Upper lobe of left lung (tissue), 6 donors: ENCODE results near the gene USP47. TPM values are rescaled to one million over a fixed set of nuclear protein-coding genes. Genes with fewer than 3 reads are reported as not detected.
A peak's percentile ranks its signal among the peaks of the same experiment; 100 is the strongest.

ENCODE experiments used
- ATAC-seq, 2 donors: fragments of 200-7000 bp; cut with Tn5 transposase; one replicate each; pipeline ENCODE4 v1.9.1; 2022; ENCODE audit warnings: mild to moderate bottlenecking in 2 of 2, moderate library complexity in 2 of 2; ENCODE audit not compliant: low FRiP score in 2 of 2
- DNase-seq, 2 donors: peaks; one replicate each; pipeline ENCODE4 v3.0.0-alpha.2; 2019 to 2020
- H3K27ac ChIP-seq, 4 donors: fragments of 200-600 bp; sonication (generic); one replicate each; pipeline ENCODE4 v1.5.1; 2016 to 2019
- H3K27me3 ChIP-seq, 4 donors: fragments of 200-600 bp; sonication (generic); one replicate each; pipeline ENCODE4 v1.5.1; 2017 to 2019
- H3K36me3 ChIP-seq, 4 donors: fragments of 200-600 bp; sonication (generic); one replicate each; pipeline ENCODE4 v1.5.1; 2016 to 2019
- H3K4me1 ChIP-seq, 4 donors: fragments of 200-600 bp; sonication (generic); one replicate each; pipeline ENCODE4 v1.5.1; 2018 to 2019
- H3K4me3 ChIP-seq, 4 donors: fragments of 200-600 bp; sonication (generic); one replicate each; pipeline ENCODE4 v1.5.1; 2017 to 2019; ENCODE audit warnings: mild to moderate bottlenecking in 2 of 4, moderate library complexity in 1 of 4
- H3K9me3 ChIP-seq, 4 donors: fragments of 200-600 bp; sonication (generic); one replicate each; pipeline ENCODE4 v1.5.1; 2018 to 2019
- EP300 ChIP-seq, 4 donors: sonication (generic); formaldehyde crosslinking; IDR thresholded peaks; one replicate each; pipeline ENCODE4 v1.5.1; 2017; ENCODE audit warnings: antibody characterized with exemption in 4 of 4, control low read depth in 2 of 4
- POLR2A ChIP-seq, 4 donors: fragments of 450-650 bp; IDR thresholded peaks; one replicate each; pipeline ENCODE4 v1.5.1; 2016 to 2017; ENCODE audit warnings: antibody characterized with exemption in 4 of 4, mild to moderate bottlenecking in 2 of 4
- POLR2AphosphoS5 ChIP-seq, 2 donors: sonication (generic); formaldehyde crosslinking; IDR thresholded peaks; one replicate each; pipeline ENCODE4 v1.5.1; 2017; ENCODE audit warnings: antibody characterized with exemption in 2 of 2
- WGBS, 2 donors: methylation state at CpG; one replicate each; pipeline ENCODE4 v1.1.5; 2017 to 2018; 5-methylcytosine and 5-hydroxymethylcytosine counted together
- total RNA-seq, 6 donors: library from RNA; depleted of rRNA in 4 of 6; stranded (reverse); fragments of >200 nt in 4 of 6; gene quantifications; one replicate each; pipeline versions ENCODE4 v1.1.0 to v1.2.1, GENCODE V29; 2016 to 2021
- TF ChIP-seq, protein P1 (sequence below), 6 experiments: fragments of 450-650 bp in 4 of 6; fragments of 200-600 bp in 2 of 6; sonication (generic) in 2 of 6; IDR thresholded peaks; one replicate each; pipeline ENCODE4 v1.5.1; 2016 to 2019; ENCODE audit warnings: antibody characterized with exemption in 6 of 6
- donor health status: DM: no; HTN: no; CAD: no; lungs with moderate emphysema.
- donor health status: DM: no; HTN: yes; CAD: no; lungs with severe emphysema.

USP47 gene
- total RNA-seq, 6 donors from 2014 or later, result 32.4 to 132 (median 79.0) TPM

DNA sequence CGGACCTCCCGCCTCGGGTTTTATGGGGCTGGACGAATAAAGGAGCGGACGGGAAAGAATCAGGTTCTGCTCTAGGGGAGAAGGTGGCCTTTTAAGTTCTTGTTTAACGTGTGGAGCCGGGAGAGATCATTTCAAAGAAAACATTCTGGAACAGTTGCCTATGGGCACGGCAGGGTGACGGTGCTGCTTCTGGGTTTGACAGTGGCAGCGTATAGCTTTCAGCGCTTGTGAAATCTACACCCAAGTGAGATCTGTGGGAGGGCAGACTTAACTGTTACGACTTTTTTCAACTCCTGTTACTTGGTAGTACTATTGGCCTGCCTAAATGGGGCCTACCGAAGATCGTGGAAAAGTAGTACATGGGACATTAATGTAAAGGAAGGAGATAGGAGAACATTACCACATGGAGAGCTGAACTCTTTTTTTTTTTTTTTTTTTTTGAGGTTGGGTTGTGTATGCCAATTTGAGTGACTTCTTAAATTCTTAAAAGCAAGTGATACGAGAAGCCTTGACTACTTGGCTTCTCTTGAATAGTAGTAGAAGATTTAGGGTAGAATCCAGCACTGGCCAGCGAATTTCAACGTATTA is 743 bp downstream of the USP47 start:
- no peaks in the 10 kb centered on the region for H3K27me3 ChIP-seq
- no peaks in the 10 kb centered on the region for H3K9me3 ChIP-seq
- no peaks in the 10 kb centered on the region for H3K36me3 ChIP-seq
- DNase-seq, result peak in 1 of 2 donors; percentile 73
- peak overlapping the region; percentile 95 to 100 (median 98) for H3K27ac ChIP-seq
- peak overlapping the region; percentile 62 to 86 (median 65) for H3K4me3 ChIP-seq
- ATAC-seq, result peak; percentile 82 to 85
- WGBS, 2 donors, result 0% methylated on average over 18 of the region's 18 CpGs
- TF ChIP-seq, protein P1, sequence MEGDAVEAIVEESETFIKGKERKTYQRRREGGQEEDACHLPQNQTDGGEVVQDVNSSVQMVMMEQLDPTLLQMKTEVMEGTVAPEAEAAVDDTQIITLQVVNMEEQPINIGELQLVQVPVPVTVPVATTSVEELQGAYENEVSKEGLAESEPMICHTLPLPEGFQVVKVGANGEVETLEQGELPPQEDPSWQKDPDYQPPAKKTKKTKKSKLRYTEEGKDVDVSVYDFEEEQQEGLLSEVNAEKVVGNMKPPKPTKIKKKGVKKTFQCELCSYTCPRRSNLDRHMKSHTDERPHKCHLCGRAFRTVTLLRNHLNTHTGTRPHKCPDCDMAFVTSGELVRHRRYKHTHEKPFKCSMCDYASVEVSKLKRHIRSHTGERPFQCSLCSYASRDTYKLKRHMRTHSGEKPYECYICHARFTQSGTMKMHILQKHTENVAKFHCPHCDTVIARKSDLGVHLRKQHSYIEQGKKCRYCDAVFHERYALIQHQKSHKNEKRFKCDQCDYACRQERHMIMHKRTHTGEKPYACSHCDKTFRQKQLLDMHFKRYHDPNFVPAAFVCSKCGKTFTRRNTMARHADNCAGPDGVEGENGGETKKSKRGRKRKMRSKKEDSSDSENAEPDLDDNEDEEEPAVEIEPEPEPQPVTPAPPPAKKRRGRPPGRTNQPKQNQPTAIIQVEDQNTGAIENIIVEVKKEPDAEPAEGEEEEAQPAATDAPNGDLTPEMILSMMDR (IDR thresholded peaks at IDR 0.05), result no peak
- TF ChIP-seq EP300 (IDR thresholded peaks at IDR 0.05), result peak in 1 of 4 donors; percentile 21
- peak in 3 of 4 donors; percentile 34 to 58 (median 47) for TF ChIP-seq POLR2A (IDR thresholded peaks at IDR 0.05)
- TF ChIP-seq POLR2AphosphoS5 (IDR thresholded peaks at IDR 0.05), result peak; percentile 33 to 70
- H3K4me1 ChIP-seq, result peaks cover 32 to 46% (median 38%) of the 10 kb centered on the region in 4 donors

DNA sequence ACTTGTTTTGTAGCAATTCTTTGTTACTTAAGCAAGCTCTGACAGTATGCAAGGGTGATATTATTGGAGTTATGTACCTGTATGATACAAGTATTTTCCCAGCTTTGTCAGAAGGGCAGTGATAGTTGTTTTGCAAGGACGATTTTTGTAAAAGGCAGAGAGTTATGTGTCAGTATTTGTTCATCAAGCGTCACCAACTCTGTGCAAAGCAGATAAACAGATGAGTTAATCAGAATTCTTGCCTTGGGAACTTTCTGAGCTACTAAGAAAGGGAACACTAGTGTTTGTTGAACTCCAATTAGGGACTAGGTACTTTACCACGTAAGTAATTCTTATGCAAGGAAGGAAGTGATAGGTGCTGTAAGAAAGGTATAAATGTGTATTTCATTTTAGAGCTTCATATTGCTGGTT is 1.4 kb downstream of the USP47 start:
- no peaks in the 10 kb centered on the region for H3K9me3 ChIP-seq
- peak overlapping the region; percentile 95 to 100 (median 98) for H3K27ac ChIP-seq
- peak overlapping the region in 3 of 4 donors; percentile 62 to 86 (median 66) for H3K4me3 ChIP-seq
- no peaks in the 10 kb centered on the region for H3K36me3 ChIP-seq
- peaks cover 32 to 53% (median 45%) of the 10 kb centered on the region in 4 donors for H3K4me1 ChIP-seq
- no peaks in the 10 kb centered on the region for H3K27me3 ChIP-seq
- TF ChIP-seq POLR2A (IDR thresholded peaks at IDR 0.05) (peak in 1 of 4 donors; percentile 38), EP300 (IDR thresholded peaks at IDR 0.05) (no peak), POLR2AphosphoS5 (IDR thresholded peaks at IDR 0.05) (peak in 1 of 2 donors; percentile 60)
- TF ChIP-seq, protein P1 (IDR thresholded peaks at IDR 0.05), result no peak
- WGBS, 2 donors, result 1 to 3% methylated on average over 3 of the region's 3 CpGs
- DNase-seq (no peak), ATAC-seq (no peak)

DNA sequence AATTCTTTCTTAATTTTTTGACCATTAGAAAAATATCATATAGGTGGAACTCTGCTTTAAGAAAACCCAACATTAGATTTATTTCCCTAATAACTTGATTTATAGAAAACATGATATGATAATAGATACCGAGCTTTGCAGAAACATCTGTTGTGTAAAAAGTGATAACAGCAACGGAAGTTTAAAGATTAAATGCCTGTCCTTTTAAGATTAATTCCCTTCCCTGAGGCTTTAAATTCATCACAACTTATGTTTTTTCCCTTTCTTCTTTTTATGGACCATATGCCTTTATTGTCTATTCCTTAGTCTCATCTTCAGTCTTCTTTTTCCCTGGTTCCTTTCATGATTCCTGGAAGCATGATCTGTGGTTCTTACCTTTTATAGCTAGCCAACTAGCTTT is 1.9 kb downstream of the USP47 start:
- WGBS, 2 donors, result 3% methylated on average over 2 of the region's 2 CpGs
- Histone ChIP-seq H3K36me3 (no peaks in the 10 kb centered on the region), H3K9me3 (no peaks in the 10 kb centered on the region), H3K27me3 (no peaks in the 10 kb centered on the region), H3K27ac (peak overlapping the region; percentile 95 to 100 (median 98)), H3K4me3 (peak overlapping the region in 3 of 4 donors; percentile 62 to 86 (median 66)), H3K4me1 (peaks cover 36 to 57% (median 49%) of the 10 kb centered on the region in 4 donors)
- TF ChIP-seq POLR2AphosphoS5 (IDR thresholded peaks at IDR 0.05) (no peak), EP300 (IDR thresholded peaks at IDR 0.05) (no peak), POLR2A (IDR thresholded peaks at IDR 0.05) (no peak)
- TF ChIP-seq, protein P1 (IDR thresholded peaks at IDR 0.05), result no peak
- DNase-seq (no peak), ATAC-seq (no peak)

DNA sequence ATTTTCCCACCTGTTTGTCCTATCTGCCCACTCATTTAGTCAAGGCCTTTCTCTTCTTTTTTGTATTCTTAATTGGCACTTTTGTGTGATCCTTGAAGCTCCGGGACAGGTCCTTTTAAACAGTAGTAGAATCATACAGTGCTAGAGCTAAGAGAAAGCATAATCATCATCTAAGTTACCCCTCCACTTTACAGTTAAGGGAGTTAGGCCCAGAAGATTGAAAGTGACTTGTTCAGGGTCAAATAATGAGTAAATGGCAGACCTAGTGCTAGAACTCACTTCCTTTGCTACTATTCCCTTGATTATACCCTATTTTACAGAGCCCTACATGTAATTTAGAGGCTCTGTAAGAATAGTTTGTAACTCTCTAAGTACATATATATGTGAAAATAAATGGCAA is 2.5 kb downstream of the USP47 start:
- peak overlapping the region in 3 of 4 donors; percentile 62 to 86 (median 66) for H3K4me3 ChIP-seq
- H3K27me3 ChIP-seq, result no peaks in the 10 kb centered on the region
- DNase-seq, result no peak
- no peak for ATAC-seq
- H3K36me3 ChIP-seq, result no peaks in the 10 kb centered on the region
- H3K27ac ChIP-seq, result peak overlapping the region; percentile 95 to 100 (median 98)
- no peaks in the 10 kb centered on the region for H3K9me3 ChIP-seq
- TF ChIP-seq EP300 (IDR thresholded peaks at IDR 0.05) (no peak), POLR2A (IDR thresholded peaks at IDR 0.05) (no peak), POLR2AphosphoS5 (IDR thresholded peaks at IDR 0.05) (no peak)
- TF ChIP-seq, protein P1 (IDR thresholded peaks at IDR 0.05), result no peak
- 47 to 55% methylated on average over 1 of the region's 1 CpG for WGBS, 2 donors
- peaks cover 43 to 63% (median 55%) of the 10 kb centered on the region in 4 donors for H3K4me1 ChIP-seq

DNA sequence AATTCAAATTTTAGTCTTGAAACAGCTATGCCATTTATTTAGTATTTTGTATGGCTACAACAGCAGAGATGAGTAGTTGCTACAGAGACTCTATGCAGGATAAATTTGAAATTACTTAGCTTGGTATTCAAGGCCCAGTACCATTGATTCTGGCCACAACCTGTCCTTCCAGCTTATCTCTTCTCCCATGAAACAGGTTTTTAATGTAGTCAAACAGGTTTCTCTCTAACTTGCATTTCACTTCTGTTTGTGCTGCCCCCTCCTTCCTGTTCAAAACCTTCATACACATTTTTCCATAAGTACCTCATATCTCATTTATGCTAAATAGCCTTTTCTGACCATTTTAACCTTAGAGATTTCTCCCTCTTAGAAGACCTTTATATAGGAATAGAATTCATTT is 3.3 kb downstream of the USP47 start:
- H3K27ac ChIP-seq, result peak overlapping the region; percentile 95 to 100 (median 98)
- no peak for DNase-seq
- H3K4me3 ChIP-seq, result no peak overlapping the region
- H3K9me3 ChIP-seq, result no peaks in the 10 kb centered on the region
- H3K36me3 ChIP-seq, result no peaks in the 10 kb centered on the region
- peaks cover 51 to 71% (median 62%) of the 10 kb centered on the region in 4 donors for H3K4me1 ChIP-seq
- no peak for TF ChIP-seq POLR2A (IDR thresholded peaks at IDR 0.05)
- no peak for TF ChIP-seq POLR2AphosphoS5 (IDR thresholded peaks at IDR 0.05)
- TF ChIP-seq, protein P1 (IDR thresholded peaks at IDR 0.05), result no peak
- no peak for TF ChIP-seq EP300 (IDR thresholded peaks at IDR 0.05)
- H3K27me3 ChIP-seq, result no peaks in the 10 kb centered on the region
- no peak for ATAC-seq
